ENCODE measurements around the gene SPRED2. TPM values are rescaled to one million over a fixed set of nuclear protein-coding genes. Genes with fewer than 3 reads are reported as not detected.
"Not testable (repeated sequence)": the region's sequence is repeated elsewhere in the genome, so short reads cannot be mapped to it uniquely, and the experiment has no call there.

SPRED2 gene
- total RNA-seq, 4 donors from 2014 or later = 12.5 to 21.2 (median 13.8) TPM

DNA sequence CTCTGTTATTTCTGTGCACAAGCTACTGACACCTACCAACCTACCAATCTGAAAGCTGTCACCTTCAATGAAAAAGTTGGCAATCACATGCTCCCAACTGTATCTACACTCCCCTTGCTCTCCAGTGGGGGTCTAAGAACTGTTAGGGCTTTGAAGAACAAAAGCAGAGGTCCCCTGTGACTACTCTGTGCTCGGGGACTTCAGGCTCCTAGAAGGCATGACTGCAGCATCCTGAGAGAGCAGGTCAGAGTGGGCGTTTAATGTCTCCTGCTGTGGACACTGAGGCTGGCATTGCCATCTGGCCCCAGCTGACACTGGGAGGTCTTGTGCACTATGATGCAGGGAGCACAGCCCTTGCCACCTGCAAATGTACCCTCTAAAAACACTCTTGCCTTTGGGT is 111.5 kb downstream of the SPRED2 start:
- H3K36me3 ChIP-seq = peaks cover 0 to 14% of the 10 kb centered on the region in 2 donors
- 80% methylated on average over 1 of the region's 2 CpGs; no CpG with 5 or more reads in 1 of the 2 donors for WGBS, 2 donors (ENCODE audit: low coverage in 1 of 2)
- H3K4me1 ChIP-seq = peaks cover 0 to 8% (median 0%) of the 10 kb centered on the region in 3 donors
- peak overlapping the region in 1 of 4 donors; percentile 14 for H3K27ac ChIP-seq
- TF ChIP-seq EP300 (IDR thresholded peaks at IDR 0.05) = no peak
- TF ChIP-seq, protein P1, sequence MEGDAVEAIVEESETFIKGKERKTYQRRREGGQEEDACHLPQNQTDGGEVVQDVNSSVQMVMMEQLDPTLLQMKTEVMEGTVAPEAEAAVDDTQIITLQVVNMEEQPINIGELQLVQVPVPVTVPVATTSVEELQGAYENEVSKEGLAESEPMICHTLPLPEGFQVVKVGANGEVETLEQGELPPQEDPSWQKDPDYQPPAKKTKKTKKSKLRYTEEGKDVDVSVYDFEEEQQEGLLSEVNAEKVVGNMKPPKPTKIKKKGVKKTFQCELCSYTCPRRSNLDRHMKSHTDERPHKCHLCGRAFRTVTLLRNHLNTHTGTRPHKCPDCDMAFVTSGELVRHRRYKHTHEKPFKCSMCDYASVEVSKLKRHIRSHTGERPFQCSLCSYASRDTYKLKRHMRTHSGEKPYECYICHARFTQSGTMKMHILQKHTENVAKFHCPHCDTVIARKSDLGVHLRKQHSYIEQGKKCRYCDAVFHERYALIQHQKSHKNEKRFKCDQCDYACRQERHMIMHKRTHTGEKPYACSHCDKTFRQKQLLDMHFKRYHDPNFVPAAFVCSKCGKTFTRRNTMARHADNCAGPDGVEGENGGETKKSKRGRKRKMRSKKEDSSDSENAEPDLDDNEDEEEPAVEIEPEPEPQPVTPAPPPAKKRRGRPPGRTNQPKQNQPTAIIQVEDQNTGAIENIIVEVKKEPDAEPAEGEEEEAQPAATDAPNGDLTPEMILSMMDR (IDR thresholded peaks at IDR 0.05) = no peak
- no peak for ATAC-seq
- H3K9me3 ChIP-seq = no peaks in the 10 kb centered on the region
- H3K4me3 ChIP-seq = no peak overlapping the region
- no peaks in the 10 kb centered on the region for H3K27me3 ChIP-seq

DNA sequence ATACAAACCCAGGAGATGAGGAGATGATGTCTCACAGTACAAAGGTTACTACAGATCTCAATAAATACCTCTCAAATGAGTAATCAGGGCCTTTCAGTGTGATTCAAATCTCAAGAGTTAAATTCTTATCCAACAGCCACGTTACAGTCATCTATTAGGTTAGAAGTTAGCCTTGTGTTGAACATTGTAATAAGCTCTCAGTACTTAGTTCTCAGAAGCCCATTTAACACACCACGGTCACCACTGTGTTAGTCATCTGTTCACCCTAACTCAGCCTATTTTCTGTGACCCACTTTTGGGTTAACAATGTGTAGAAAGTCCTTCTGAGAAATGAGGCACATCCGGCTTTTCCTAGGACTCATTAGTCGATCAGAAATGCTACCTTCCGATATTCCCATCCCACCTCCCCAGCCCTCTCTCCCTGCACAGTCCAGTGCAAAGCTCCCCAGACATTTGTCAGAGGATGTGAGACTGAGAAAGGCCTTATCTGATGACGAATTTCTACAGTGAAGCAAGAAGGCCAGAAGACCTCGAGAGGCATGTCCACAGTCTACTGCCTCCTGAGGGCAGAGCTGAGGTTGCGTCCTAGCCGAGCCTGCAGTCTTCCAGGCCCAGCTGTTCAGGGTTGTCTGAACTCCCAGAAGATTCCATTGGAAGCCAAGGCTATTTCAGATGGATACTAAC is 112.2 kb downstream of the SPRED2 start:
- Histone ChIP-seq H3K4me3 (no peak overlapping the region), H3K4me1 (peaks cover 0 to 8% (median 0%) of the 10 kb centered on the region in 3 donors), H3K9me3 (no peaks in the 10 kb centered on the region), H3K27me3 (no peaks in the 10 kb centered on the region), H3K27ac (peak overlapping the region in 1 of 4 donors; percentile 14), H3K36me3 (peaks cover 0 to 18% of the 10 kb centered on the region in 2 donors)
- 51 to 76% methylated on average over 6 to 7 of the region's 9 CpGs for WGBS, 2 donors (ENCODE audit: low coverage in 1 of 2)
- TF ChIP-seq, protein P1 (IDR thresholded peaks at IDR 0.05) = no peak
- TF ChIP-seq EP300 (IDR thresholded peaks at IDR 0.05) (no peak), POLR2AphosphoS5 (IDR thresholded peaks at IDR 0.05) (no peak), POLR2A (IDR thresholded peaks at IDR 0.05) (no peak)
- peak; percentile 69 for ATAC-seq

GRCh38 chr2:65319674-65320041 is 112.7 kb downstream of the SPRED2 start:
- Histone ChIP-seq H3K4me1 (peaks cover 0 to 8% (median 0%) of the 10 kb centered on the region in 3 donors), H3K27ac (peak overlapping the region in 2 of 4 donors; percentile 14 to 37), H3K9me3 (no peaks in the 10 kb centered on the region), H3K36me3 (peaks cover 0 to 20% of the 10 kb centered on the region in 2 donors), H3K27me3 (no peaks in the 10 kb centered on the region), H3K4me3 (no peak overlapping the region)
- ATAC-seq = no peak
- WGBS, 2 donors (ENCODE audit: low coverage in 1 of 2) = no CpG with 5 or more reads among the region's 1 CpG
- no peak for TF ChIP-seq POLR2AphosphoS5 (IDR thresholded peaks at IDR 0.05)
- TF ChIP-seq, protein P1 (IDR thresholded peaks at IDR 0.05) = no peak
- TF ChIP-seq POLR2A (IDR thresholded peaks at IDR 0.05) = no peak
- TF ChIP-seq EP300 (IDR thresholded peaks at IDR 0.05) = no peak

DNA sequence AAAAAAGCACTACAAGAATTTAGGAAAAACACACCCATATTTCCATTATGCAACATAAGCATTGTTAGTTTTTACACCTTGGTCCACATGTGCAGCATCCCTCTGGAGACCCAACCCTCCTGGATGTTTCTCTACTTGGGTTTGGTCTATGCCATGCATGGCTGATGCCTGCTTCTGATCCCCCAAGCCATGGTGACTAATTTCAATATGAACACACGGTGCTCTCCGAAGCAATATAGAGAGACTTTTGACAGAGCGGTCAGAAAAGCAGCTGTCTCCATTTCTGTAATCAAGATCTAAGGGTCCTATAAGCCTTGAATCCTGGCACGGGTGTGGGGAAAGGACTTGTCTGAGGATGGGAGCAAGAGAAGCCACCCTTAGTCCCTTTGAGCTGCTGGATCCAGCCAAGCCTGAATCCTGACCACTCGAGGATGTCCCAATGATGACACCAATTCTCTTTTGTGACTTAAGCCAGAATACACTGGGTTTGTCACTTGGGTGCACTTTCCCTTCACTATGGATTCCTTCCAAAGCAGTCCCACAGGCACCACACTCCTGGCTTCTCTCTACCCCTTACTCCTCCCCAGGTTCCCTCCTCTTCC is 113.2 kb downstream of the SPRED2 start:
- ATAC-seq = no peak
- no peak overlapping the region for H3K4me3 ChIP-seq
- no peaks in the 10 kb centered on the region for H3K9me3 ChIP-seq
- peaks cover 0 to 25% of the 10 kb centered on the region in 2 donors for H3K36me3 ChIP-seq
- H3K27me3 ChIP-seq = no peaks in the 10 kb centered on the region
- no peak for TF ChIP-seq EP300 (IDR thresholded peaks at IDR 0.05)
- TF ChIP-seq POLR2A (IDR thresholded peaks at IDR 0.05) = no peak
- no peak for TF ChIP-seq POLR2AphosphoS5 (IDR thresholded peaks at IDR 0.05)
- TF ChIP-seq, protein P1 (IDR thresholded peaks at IDR 0.05) = no peak
- H3K27ac ChIP-seq = peak overlapping the region in 1 of 4 donors; percentile 37
- 90 to 96% methylated on average over 2 to 4 of the region's 5 CpGs for WGBS, 2 donors (ENCODE audit: low coverage in 1 of 2)
- H3K4me1 ChIP-seq = peaks cover 0 to 8% (median 0%) of the 10 kb centered on the region in 3 donors

- Histone ChIP-seq H3K9me3 (no peaks in the 10 kb centered on the region), H3K4me3 (no peak overlapping the region), H3K36me3 (peaks cover 0 to 38% of the 10 kb centered on the region in 2 donors), H3K27me3 (no peaks in the 10 kb centered on the region), H3K4me1 (peaks cover 0 to 8% (median 0%) of the 10 kb centered on the region in 3 donors), H3K27ac (no peak overlapping the region)
- TF ChIP-seq, protein P1 (IDR thresholded peaks at IDR 0.05) = no peak
- TF ChIP-seq POLR2AphosphoS5 (IDR thresholded peaks at IDR 0.05) = no peak
- TF ChIP-seq EP300 (IDR thresholded peaks at IDR 0.05) = no peak
- no peak for TF ChIP-seq POLR2A (IDR thresholded peaks at IDR 0.05)
- no peak for ATAC-seq
- WGBS, 2 donors (ENCODE audit: low coverage in 1 of 2) = 90 to 100% methylated on average over 6 to 7 of the region's 7 CpGs
Observed at GRCh38 chr2:65317841-65318240, 114.6 kb downstream of the SPRED2 start.

DNA sequence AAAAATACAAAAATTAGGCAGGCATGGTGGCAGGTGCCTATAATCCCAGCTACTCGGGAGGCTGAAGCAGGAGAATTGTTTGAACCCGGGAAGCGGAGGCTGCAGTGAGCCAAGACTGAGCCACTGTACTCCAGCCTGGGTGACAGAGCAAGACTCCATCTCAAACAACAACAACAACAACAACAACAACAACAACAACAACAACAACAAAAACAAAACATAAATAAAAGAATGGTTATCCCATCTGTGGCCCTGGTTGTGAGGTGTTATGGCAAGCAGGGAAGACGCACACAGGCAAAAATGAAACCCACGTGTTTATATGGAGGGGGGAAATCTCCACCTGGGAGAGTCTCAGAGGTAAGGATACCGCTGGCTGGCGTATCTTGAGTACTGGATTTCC is 115.0 kb downstream of the SPRED2 start:
- not testable (repeated sequence) for H3K27me3 ChIP-seq, H3K4me1 ChIP-seq, H3K4me3 ChIP-seq, H3K9me3 ChIP-seq, H3K27ac ChIP-seq, ATAC-seq
- 87 to 97% methylated on average over 6 to 7 of the region's 7 CpGs for WGBS, 2 donors (ENCODE audit: low coverage in 1 of 2)
- H3K36me3 ChIP-seq = peaks cover 0 to 43% of the 10 kb centered on the region in 2 donors
